Upper lobe of right lung (tissue), 1 donor: Measurements from ENCODE around the gene TF. TPM values are rescaled to one million over a fixed set of nuclear protein-coding genes. Genes with fewer than 3 reads are reported as not detected.

Experiments used
- ATAC-seq: fragments of 200-7000 bp; cut with Tn5 transposase; one replicate; pipeline ENCODE4 v1.9.1; 2020; ENCODE audit warnings: mild to moderate bottlenecking, moderate library complexity
- DNase-seq: peaks from one replicate; pipeline ENCODE4 v3.0.0-alpha.2; 2020
- H3K27ac ChIP-seq: fragments of 200-600 bp; one replicate; pipeline ENCODE4 v1.8.0; 2022
- H3K27me3 ChIP-seq: fragments of 200-600 bp; one replicate; pipeline ENCODE4 v1.8.0; 2022; ENCODE audit warnings: mild to moderate bottlenecking
- H3K36me3 ChIP-seq: fragments of 200-600 bp; one replicate; pipeline ENCODE4 v1.8.0; 2022
- H3K4me1 ChIP-seq: fragments of 200-600 bp; one replicate; pipeline ENCODE4 v1.8.0; 2022
- H3K4me3 ChIP-seq: fragments of 200-600 bp; one replicate; pipeline ENCODE4 v1.8.0; 2022; ENCODE audit warnings: mild to moderate bottlenecking
- H3K9me3 ChIP-seq: fragments of 200-600 bp; one replicate; pipeline ENCODE4 v1.8.0; 2022
- intact Hi-C: fragments of 100-400 bp; cut with DNase I; formaldehyde crosslinking; loops from one replicate; pipeline ENCODE4 v1.11.0; 2022
- total RNA-seq: library from RNA; stranded (reverse); fragmentation: NEBNext Ultra II Directional; extraction: Animal tissue kit (Norgen Biotek cat#: 25700); gene quantifications from one replicate; pipeline ENCODE4 v1.2.1, GENCODE V29; 2021
- TF ChIP-seq, protein P1 (sequence below): fragments of 200-600 bp; IDR thresholded peaks from one replicate; pipeline ENCODE4 v1.8.0; 2022; ENCODE audit warnings: antibody characterized with exemption
- donor health status: DM: no; HTN: yes; CAD: no; lungs with severe emphysema.

The TF gene
- total RNA-seq, 1 donor from 2014 or later = 1.3 TPM

DNA sequence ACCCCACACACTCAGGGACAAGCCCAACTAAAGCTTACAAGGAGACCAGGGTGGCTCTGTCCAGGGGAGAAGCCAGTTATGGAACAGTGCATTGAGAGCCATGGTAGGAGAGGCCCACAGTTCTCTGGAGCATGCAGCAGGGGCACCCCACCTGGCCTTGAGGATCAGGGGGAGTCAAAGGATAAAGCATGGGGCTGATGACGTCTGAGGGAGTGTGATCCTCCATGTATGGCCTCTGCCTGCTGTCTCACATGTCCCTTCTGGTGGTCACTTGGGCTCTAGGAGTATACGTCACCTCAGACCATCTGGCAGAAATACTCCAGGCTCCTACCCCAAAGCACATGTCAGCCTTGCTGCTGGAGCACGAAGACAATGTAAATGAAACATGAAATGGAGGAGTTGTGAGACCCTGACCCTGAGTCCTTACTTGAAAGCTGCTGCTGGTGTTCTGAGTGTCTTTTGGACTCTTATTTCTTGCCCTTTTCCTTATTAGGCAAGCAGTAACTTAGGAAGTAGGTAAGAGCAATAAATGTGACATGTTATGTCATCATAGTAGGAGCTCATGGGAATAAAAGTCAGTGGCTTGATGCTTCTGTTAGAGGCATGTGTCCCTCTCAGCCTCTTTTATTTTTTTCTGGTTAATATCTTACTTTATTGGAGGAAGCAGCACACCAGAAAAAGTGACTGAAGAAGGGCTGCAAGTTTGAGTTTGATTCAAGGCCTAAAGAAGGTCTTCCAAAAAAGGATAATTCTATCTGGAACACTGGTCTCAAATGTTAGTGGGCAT lies 74.9 kb downstream of the TF start:
- Histone ChIP-seq H3K36me3 (peaks cover 74% of the 10 kb centered on the region), H3K27ac (no peak overlapping the region), H3K4me1 (no peaks in the 10 kb centered on the region), H3K4me3 (no peak overlapping the region), H3K27me3 (no peaks in the 10 kb centered on the region), H3K9me3 (no peaks in the 10 kb centered on the region)
- ATAC-seq = no peak
- TF ChIP-seq, protein P1, sequence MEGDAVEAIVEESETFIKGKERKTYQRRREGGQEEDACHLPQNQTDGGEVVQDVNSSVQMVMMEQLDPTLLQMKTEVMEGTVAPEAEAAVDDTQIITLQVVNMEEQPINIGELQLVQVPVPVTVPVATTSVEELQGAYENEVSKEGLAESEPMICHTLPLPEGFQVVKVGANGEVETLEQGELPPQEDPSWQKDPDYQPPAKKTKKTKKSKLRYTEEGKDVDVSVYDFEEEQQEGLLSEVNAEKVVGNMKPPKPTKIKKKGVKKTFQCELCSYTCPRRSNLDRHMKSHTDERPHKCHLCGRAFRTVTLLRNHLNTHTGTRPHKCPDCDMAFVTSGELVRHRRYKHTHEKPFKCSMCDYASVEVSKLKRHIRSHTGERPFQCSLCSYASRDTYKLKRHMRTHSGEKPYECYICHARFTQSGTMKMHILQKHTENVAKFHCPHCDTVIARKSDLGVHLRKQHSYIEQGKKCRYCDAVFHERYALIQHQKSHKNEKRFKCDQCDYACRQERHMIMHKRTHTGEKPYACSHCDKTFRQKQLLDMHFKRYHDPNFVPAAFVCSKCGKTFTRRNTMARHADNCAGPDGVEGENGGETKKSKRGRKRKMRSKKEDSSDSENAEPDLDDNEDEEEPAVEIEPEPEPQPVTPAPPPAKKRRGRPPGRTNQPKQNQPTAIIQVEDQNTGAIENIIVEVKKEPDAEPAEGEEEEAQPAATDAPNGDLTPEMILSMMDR = no peak
- DNase-seq = no peak
- intact Hi-C loops = no loop called here

DNA sequence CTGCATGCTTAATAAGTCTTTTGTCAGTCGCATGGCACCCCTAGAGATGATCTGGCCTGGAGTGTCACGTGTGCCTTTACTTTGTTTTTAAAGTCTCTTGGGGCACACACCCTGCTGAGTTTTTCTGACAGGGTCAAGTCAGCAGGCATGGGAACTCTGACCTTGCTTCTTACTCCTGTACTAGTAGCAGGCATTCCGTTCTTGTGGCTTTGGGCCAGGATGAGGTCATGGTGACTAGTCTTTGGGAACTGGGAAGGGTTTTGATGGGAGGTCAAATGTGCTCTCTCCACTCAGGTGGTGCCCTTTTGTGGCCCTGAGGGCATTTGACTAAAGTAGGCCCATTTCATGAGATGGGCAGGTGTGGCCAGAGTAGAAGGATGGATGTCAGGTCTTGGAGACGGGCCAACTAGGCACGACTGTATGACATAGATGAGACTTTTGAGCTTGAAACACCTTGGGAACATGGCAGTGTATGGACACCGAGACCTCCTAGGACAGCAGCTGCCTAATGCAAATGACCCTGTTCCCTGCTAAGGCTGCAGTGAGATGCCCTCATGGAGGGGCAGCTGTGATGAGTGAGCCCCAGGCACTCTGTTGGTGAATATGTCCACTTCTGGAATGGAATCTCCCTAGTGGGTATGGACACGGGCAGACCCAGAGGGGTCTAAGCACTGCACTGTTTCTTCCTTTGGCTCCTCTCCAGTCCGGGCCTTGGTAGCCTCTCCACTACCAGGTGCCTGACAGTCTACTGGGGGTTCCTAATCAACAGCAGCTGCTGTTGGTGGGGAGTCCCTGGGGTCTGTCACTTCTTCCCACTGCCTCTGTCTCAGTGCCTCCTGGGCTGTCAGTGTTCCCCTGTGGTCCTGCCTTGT lies 75.8 kb downstream of the TF start:
- TF ChIP-seq, protein P1 = peak; percentile 24
- Histone ChIP-seq H3K9me3 (no peaks in the 10 kb centered on the region), H3K27me3 (no peaks in the 10 kb centered on the region), H3K27ac (no peak overlapping the region), H3K4me1 (no peaks in the 10 kb centered on the region), H3K4me3 (no peak overlapping the region), H3K36me3 (peaks cover 65% of the 10 kb centered on the region)
- ATAC-seq = peak; percentile 46
- no peak for DNase-seq
- intact Hi-C loops = no loop called here

DNA sequence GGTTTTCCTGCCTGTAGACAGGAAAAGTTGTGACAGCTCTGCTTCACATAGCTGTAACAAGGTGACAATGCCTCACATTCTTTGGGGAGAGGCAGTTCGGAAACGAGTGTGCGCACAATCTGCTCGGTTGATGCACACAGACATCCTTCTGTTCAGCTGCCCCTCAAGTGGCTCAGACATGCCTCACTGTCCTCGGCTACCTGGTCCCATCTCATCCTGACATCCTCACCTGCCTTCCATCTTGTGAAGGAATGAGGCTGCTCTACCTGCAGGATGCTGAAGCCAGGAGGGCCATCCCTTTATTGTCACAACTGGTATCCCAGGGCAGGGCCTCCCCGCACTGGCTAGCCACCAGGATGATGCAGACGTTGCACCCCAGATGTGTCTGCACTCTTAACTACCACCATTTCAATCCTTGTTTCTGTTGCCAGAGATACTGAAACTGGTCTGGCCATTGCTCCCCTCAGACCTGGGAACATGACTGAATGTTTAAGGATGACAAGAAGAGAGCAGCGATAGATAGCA lies 78.8 kb downstream of the TF start:
- H3K27ac ChIP-seq = no peak overlapping the region
- ATAC-seq (no peak), DNase-seq (no peak)
- H3K4me1 ChIP-seq = no peaks in the 10 kb centered on the region
- intact Hi-C loops = no loop called here
- TF ChIP-seq, protein P1 = no peak
- peaks cover 39% of the 10 kb centered on the region for H3K36me3 ChIP-seq
- H3K9me3 ChIP-seq = no peaks in the 10 kb centered on the region
- no peaks in the 10 kb centered on the region for H3K27me3 ChIP-seq
- no peak overlapping the region for H3K4me3 ChIP-seq

DNA sequence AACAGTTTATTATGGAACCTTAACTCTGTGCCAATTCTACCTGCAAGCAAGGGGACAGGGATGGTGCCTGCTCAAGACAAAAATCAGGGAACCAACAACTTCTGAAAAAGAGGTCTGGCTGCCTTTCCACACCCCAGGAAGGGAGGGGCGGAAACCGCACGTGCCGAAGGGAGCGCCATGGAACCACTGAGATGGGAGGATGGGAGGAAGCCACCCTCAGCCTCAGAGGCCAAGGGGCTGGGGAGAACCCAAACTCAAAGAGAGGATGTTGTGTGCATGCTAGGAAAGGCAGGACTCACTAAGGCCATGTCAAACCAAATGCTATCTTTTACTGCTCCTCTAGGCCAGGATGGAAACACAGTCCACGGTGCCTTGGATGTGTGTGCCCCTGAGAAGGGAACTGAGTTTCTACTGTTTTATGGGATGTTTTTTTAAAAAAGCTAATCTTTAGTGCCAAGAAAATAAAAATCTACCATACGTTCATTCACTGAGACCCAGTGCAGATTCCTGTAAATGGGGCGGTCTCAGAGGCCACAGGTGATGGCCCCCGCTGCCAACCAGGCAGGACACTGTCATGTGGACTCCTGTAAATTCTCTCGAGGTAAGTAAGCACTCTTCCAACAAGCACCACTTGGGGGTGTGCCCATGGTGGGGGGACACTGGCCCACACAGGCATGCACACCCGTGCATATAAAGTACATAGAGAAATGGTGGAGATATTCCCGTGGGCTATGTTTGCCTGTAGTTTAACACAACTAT lies 80.0 kb downstream of the TF start:
- intact Hi-C loops = no loop called here
- H3K4me1 ChIP-seq = no peaks in the 10 kb centered on the region
- no peak for ATAC-seq
- no peak overlapping the region for H3K4me3 ChIP-seq
- no peak for DNase-seq
- H3K27ac ChIP-seq = no peak overlapping the region
- H3K9me3 ChIP-seq = no peaks in the 10 kb centered on the region
- TF ChIP-seq, protein P1 = no peak
- no peaks in the 10 kb centered on the region for H3K27me3 ChIP-seq
- peaks cover 28% of the 10 kb centered on the region for H3K36me3 ChIP-seq

DNA sequence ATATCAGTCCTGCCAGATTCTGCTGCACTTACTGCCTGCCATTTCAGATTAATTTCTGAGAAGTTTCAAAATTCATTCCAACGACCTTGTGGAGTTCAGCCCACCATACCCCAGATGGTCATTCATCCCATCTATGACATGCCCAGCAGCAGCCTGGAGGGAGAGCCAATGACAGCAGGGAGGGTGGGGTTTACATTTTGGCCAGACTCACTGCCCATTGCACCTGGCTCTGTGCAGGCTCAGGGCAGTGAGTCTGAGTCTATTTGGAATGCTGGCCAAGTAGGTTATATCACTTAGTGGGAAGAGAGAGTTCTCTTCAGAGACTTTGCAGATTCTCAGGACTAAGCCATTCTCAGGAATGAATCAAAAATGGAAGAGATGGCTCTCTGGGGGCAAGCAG lies 80.9 kb downstream of the TF start:
- no peak for DNase-seq
- H3K36me3 ChIP-seq = peaks cover 18% of the 10 kb centered on the region
- H3K27me3 ChIP-seq = no peaks in the 10 kb centered on the region
- no peak for ATAC-seq
- no peak overlapping the region for H3K4me3 ChIP-seq
- no peaks in the 10 kb centered on the region for H3K9me3 ChIP-seq
- H3K27ac ChIP-seq = no peak overlapping the region
- TF ChIP-seq, protein P1 = no peak
- intact Hi-C loops = no loop called here
- H3K4me1 ChIP-seq = no peaks in the 10 kb centered on the region
